Ectodermal cell (in vitro differentiated cells): ENCODE data around the gene NUP210.

Experiments used
- H3K27ac ChIP-seq: 2 replicates; pipeline ENCODE4 v1.7.0; 2013; ENCODE audit warnings: mild to moderate bottlenecking, low read depth, low read length; ENCODE audit not compliant: insufficient read depth, poor library complexity, severe bottlenecking
- H3K27me3 ChIP-seq: 2 replicates; pipeline ENCODE4 v1.7.0; 2013; ENCODE audit warnings: mild to moderate bottlenecking, low read length; ENCODE audit not compliant: insufficient read depth, control insufficient read depth, poor library complexity, severe bottlenecking
- H3K36me3 ChIP-seq: one replicate; pipeline ENCODE4 v1.7.0; 2013; ENCODE audit warnings: low read length; ENCODE audit not compliant: control insufficient read depth, insufficient read depth
- H3K4me1 ChIP-seq: one replicate; pipeline ENCODE4 v1.7.0; 2013; ENCODE audit warnings: low read length; ENCODE audit not compliant: control insufficient read depth, insufficient read depth
- H3K4me3 ChIP-seq: 2 replicates; pipeline ENCODE4 v1.7.0; 2013; ENCODE audit warnings: low read depth, low read length, control low read depth; ENCODE audit not compliant: insufficient read depth
- H3K9me3 ChIP-seq: 2 replicates; pipeline ENCODE4 v1.7.0; 2013; ENCODE audit warnings: mild to moderate bottlenecking, low read length, moderate library complexity; ENCODE audit not compliant: control insufficient read depth
- WGBS, 2 experiments: methylation state at CpG; one replicate each; pipeline ENCODE4 v1.1.7; 2013; ENCODE audit warnings: missing lambda C conversion rate in 2 of 2; 5-methylcytosine and 5-hydroxymethylcytosine counted together

Gene NUP210

DNA sequence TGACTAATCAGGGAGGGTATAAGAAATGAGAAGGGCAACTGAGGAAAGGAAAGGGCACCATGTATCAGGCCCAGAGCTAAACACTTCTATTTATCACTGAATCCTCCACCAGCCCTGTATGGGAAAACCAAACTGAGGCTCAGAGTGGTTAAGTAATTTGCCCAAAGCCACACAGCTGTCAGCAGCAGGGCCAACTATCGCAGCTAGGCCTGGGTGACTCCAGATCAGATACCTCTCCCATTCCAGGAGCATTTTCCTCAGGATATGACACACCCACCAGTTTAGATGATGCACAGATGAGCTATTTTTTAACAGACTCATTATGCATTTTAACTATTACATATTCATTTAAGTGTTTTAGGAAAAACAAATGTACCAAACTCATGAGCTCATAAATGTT lies 14.5 kb downstream of the NUP210 start:
- WGBS, 2 experiments: 98 to 100% methylated on average over 1 of the region's 1 CpG
- Histone ChIP-seq H3K9me3 (no peaks in the 10 kb centered on the region), H3K27ac (no peak overlapping the region), H3K4me3 (no peak overlapping the region), H3K27me3 (no peaks in the 10 kb centered on the region), H3K36me3 (no peaks in the 10 kb centered on the region), H3K4me1 (peaks cover 18% of the 10 kb centered on the region)

DNA sequence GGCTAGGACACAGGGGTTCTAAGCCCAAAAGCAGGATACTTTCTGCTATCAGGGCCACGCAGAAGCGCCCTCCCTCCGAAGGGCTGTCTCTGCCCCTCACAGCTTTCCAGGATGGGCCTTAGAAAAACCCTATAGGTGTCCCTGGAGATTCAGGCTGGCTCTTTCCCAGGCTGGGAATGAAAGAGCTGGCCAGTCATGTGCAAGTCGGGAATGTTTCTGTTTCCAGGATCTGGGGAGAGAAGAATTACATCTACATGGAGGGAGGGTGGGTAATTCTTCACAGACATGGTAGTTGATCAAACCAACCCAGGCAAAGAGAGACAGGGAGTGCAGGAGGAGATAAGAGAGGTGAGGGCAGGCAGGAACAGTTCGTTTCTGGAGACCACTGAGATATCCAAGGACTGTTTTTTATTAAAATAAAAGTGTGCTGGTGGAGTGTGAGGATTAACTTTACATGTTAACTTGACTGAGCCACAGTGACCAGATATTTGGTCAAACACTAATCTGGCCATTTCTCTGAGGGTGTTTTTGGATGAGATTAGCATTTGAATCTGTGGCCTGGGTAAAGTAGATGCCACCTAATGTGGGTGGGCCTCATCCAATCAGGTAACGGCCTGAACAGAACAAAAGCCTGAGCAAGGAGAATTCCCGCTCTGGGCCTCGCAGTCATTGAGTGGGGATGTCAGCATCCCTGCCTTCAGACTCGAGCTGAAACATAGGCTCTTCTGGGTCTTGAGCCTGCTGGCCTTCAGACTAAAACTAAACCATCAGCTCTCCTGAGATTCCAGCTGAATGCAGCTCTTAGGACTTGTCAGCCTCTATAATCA lies 15.3 kb downstream of the NUP210 start:
- WGBS, 2 experiments: 80 to 84% methylated on average over 9 of the region's 9 CpGs
- peaks cover 18% of the 10 kb centered on the region for H3K4me1 ChIP-seq
- no peaks in the 10 kb centered on the region for H3K27me3 ChIP-seq
- H3K36me3 ChIP-seq: no peaks in the 10 kb centered on the region
- H3K9me3 ChIP-seq: no peaks in the 10 kb centered on the region
- H3K27ac ChIP-seq: no peak overlapping the region
- no peak overlapping the region for H3K4me3 ChIP-seq

DNA sequence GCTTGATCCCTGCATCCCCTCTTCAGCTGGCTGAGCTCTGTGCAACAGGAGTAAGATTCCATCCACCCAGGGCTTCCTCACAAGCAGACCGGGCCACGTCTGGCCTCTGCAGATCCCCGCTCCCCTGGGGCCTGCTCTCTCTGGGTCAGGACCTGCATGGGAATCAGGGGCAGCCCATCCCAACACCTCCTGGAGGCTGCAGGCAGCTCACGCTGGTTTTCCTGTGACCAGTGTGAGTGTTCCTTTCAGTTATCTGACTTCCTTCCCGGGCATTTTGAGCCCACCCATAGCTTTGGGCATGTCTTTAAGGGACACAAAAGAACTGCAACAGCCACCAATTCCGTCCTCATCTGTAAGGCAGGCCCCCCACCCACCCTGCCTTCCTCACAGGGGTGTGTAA lies 16.3 kb downstream of the NUP210 start:
- Histone ChIP-seq H3K27ac (no peak overlapping the region), H3K27me3 (no peaks in the 10 kb centered on the region), H3K4me1 (peaks cover 18% of the 10 kb centered on the region), H3K9me3 (no peaks in the 10 kb centered on the region), H3K4me3 (no peak overlapping the region), H3K36me3 (no peaks in the 10 kb centered on the region)
- WGBS, 2 experiments: 43 to 44% methylated on average over 5 to 6 of the region's 6 CpGs

DNA sequence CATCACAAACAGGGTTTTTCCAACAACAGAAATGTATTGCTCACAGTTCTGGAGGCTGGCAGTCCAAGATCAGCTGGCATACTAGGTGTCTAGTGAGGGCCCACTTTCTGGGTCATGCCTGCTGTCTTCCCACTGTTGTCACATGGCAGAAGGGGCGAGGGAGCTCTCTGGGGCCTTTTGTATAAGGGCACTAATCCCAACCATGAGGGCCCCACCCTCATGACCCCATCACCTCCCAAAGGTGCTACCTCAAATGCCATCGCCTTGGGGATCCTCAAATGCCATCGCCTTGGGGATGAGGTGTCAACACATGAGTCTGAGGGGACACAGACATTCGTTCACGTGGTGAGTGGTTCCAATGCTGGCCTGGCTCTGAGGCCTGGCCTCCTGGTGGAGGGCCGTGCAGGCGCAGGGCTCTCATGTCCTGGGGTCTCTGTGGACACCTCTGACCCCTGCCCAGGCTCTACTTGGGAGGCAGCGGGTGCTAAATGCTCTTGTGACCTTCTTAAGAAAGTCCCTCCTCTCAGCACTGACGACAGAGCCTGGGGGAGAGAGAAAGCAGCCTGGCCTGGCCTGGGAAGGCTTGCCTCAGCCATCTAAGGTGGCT lies 16.8 kb downstream of the NUP210 start:
- Histone ChIP-seq H3K4me3 (no peak overlapping the region), H3K27me3 (no peaks in the 10 kb centered on the region), H3K9me3 (no peaks in the 10 kb centered on the region), H3K27ac (no peak overlapping the region), H3K4me1 (peaks cover 18% of the 10 kb centered on the region), H3K36me3 (no peaks in the 10 kb centered on the region)
- 91 to 93% methylated on average over 9 of the region's 9 CpGs for WGBS, 2 experiments

- Histone ChIP-seq H3K36me3 (no peaks in the 10 kb centered on the region), H3K4me3 (no peak overlapping the region), H3K9me3 (no peaks in the 10 kb centered on the region), H3K27me3 (no peaks in the 10 kb centered on the region), H3K4me1 (peaks cover 18% of the 10 kb centered on the region), H3K27ac (no peak overlapping the region)
- WGBS, 2 experiments: 92 to 97% methylated on average over 11 of the region's 11 CpGs
Measured at GRCh38 chr3:13401149-13401548, 19.0 kb downstream of the NUP210 start.

- peaks cover 18% of the 10 kb centered on the region for H3K4me1 ChIP-seq
- no peaks in the 10 kb centered on the region for H3K9me3 ChIP-seq
- no peak overlapping the region for H3K27ac ChIP-seq
- WGBS, 2 experiments: 91% methylated on average over 13 of the region's 13 CpGs
- no peak overlapping the region for H3K4me3 ChIP-seq
- no peaks in the 10 kb centered on the region for H3K36me3 ChIP-seq
- no peaks in the 10 kb centered on the region for H3K27me3 ChIP-seq
Measured at GRCh38 chr3:13400114-13400673, 19.9 kb downstream of the NUP210 start.

DNA sequence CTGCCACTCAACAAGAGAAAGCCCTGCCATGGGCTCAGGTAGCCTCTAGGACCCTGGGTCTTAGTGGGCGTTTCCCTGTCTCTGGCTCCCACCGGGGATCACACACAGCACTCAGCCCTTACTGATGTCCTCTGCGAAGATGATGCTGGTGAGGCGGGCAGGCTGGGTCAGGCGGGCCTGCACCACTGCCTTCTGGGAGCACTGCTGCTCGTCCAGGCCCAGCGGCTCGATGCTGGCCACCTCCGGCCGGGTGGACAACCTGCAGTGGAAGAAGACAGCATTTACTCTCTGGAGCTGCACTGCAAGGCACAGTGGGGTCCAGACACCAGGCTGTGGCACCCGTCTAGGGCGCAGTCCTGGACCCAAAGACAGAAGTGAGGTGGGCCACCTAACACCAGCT lies 20.5 kb downstream of the NUP210 start:
- no peaks in the 10 kb centered on the region for H3K9me3 ChIP-seq
- no peaks in the 10 kb centered on the region for H3K36me3 ChIP-seq
- WGBS, 2 experiments: 92% methylated on average over 12 of the region's 12 CpGs
- H3K27ac ChIP-seq: no peak overlapping the region
- H3K4me3 ChIP-seq: no peak overlapping the region
- peaks cover 13% of the 10 kb centered on the region for H3K4me1 ChIP-seq
- no peaks in the 10 kb centered on the region for H3K27me3 ChIP-seq

GRCh38 chr3:13397316-13397715 lies 22.8 kb downstream of the NUP210 start:
- 95 to 96% methylated on average over 8 of the region's 8 CpGs for WGBS, 2 experiments
- Histone ChIP-seq H3K4me3 (no peak overlapping the region), H3K36me3 (no peaks in the 10 kb centered on the region), H3K9me3 (no peaks in the 10 kb centered on the region), H3K4me1 (no peaks in the 10 kb centered on the region), H3K27ac (no peak overlapping the region), H3K27me3 (no peaks in the 10 kb centered on the region)

GRCh38 chr3:13394363-13394762 lies 25.8 kb downstream of the NUP210 start:
- Histone ChIP-seq H3K4me1 (no peaks in the 10 kb centered on the region), H3K9me3 (no peaks in the 10 kb centered on the region), H3K27ac (no peak overlapping the region), H3K4me3 (no peak overlapping the region), H3K27me3 (no peaks in the 10 kb centered on the region), H3K36me3 (no peaks in the 10 kb centered on the region)
- WGBS, 2 experiments: 77 to 84% methylated on average over 4 of the region's 4 CpGs
